HAP-1 (cell line): ENCODE data around the gene GMPPA.

Source experiments
- DNase-seq, 2 experiments: peaks; one replicate each; pipeline ENCODE4 v3.0.0-alpha.2; 2016 to 2020; ENCODE audit warnings: low spot score in 2 of 2
- H3K27me3 ChIP-seq: fragments of 250-450 bp; sonication (Bioruptor Pico); 2 replicates; pipeline ENCODE4 v1.5.1; 2020; ENCODE audit warnings: low read depth, mild to moderate bottlenecking, moderate library complexity
- H3K36me3 ChIP-seq: fragments of 250-450 bp; sonication (Bioruptor Pico); replicated peaks from 2 replicates; pipeline ENCODE4 v1.5.1; 2020; ENCODE audit warnings: mild to moderate bottlenecking
- H3K4me1 ChIP-seq: fragments of 250-450 bp; sonication (Bioruptor Pico); 2 replicates; pipeline ENCODE4 v1.5.1; 2020; ENCODE audit warnings: mild to moderate bottlenecking
- H3K4me3 ChIP-seq: fragments of 250-450 bp; sonication (Bioruptor Pico); 2 replicates; pipeline ENCODE4 v1.5.1; 2020; ENCODE audit warnings: mild to moderate bottlenecking, moderate library complexity
- H3K9me3 ChIP-seq: fragments of 250-450 bp; sonication (Bioruptor Pico); 2 replicates; pipeline ENCODE4 v1.5.1; 2020; ENCODE audit warnings: mild to moderate bottlenecking, moderate library complexity
- in situ Hi-C: fragments of 300-500 bp; cut with MboI; formaldehyde crosslinking; loops from 3 replicates; pipeline ENCODE4 v1.14.3; 2020; ENCODE audit warnings: low sequenced_read_pairs, inconsistent platforms, mixed read lengths

Gene GMPPA

GRCh38 chr2:219508971-219509779 is 10.5 kb downstream of the GMPPA start:
- in situ Hi-C loops, result no loop called here
- Histone ChIP-seq H3K4me1 (peaks cover 4% of the 10 kb centered on the region), H3K27me3 (peaks cover 30% of the 10 kb centered on the region), H3K9me3 (no peaks in the 10 kb centered on the region), H3K36me3 (peaks cover 2% of the 10 kb centered on the region; the same call in 1 of the 2 replicates), H3K4me3 (no peak overlapping the region; the same call in 1 of the 2 replicates)
- DNase-seq, result no peak

- Histone ChIP-seq H3K36me3 (no peaks in the 10 kb centered on the region; the same call in 1 of the 2 replicates), H3K27me3 (peaks cover 38% of the 10 kb centered on the region), H3K4me1 (peaks cover 4% of the 10 kb centered on the region), H3K4me3 (peak overlapping the region; percentile 25), H3K9me3 (no peaks in the 10 kb centered on the region)
- in situ Hi-C loops, result no loop called here
- peak; percentile 47 to 79 for DNase-seq
Observed at GRCh38 chr2:219509780-219510511, 11.3 kb downstream of the GMPPA start.

DNA sequence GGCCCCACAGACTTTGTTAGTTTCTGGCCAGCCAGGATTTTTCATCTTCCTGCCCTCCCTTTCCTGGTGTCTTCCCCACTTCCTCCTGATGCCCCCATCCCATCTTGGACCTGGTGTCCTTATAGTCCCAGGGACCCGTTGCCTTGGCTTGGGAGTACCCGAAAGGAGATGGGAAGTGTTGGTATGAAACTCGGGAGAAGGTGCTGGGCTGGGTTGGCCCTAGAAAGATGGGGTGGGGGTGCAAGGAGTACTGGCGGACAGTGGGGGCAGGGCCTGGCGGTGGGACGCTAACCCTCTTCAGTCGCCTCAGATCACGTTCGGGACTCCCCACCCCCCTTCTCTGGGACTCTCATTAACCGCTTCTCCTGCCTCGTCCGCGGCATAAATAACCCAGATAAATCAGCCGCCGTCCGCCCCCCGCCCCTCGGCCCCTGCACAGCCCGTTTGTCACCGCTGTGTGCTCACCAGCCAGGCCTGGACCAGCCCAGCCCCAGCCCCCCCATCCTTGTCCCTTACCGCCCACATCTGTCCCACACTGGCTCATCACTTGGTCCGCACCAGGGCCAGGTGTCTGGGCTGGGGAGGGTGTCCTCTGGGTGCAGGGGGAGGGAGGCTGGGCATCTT is 11.9 kb downstream of the GMPPA start:
- peaks cover 4% of the 10 kb centered on the region for H3K4me1 ChIP-seq
- H3K27me3 ChIP-seq, result peaks cover 45% of the 10 kb centered on the region
- in situ Hi-C loops, result no loop called here
- DNase-seq, result no peak
- no peak overlapping the region; the same call in 1 of the 2 replicates for H3K4me3 ChIP-seq
- H3K9me3 ChIP-seq, result no peaks in the 10 kb centered on the region
- H3K36me3 ChIP-seq, result no peaks in the 10 kb centered on the region; the same call in 1 of the 2 replicates

DNA sequence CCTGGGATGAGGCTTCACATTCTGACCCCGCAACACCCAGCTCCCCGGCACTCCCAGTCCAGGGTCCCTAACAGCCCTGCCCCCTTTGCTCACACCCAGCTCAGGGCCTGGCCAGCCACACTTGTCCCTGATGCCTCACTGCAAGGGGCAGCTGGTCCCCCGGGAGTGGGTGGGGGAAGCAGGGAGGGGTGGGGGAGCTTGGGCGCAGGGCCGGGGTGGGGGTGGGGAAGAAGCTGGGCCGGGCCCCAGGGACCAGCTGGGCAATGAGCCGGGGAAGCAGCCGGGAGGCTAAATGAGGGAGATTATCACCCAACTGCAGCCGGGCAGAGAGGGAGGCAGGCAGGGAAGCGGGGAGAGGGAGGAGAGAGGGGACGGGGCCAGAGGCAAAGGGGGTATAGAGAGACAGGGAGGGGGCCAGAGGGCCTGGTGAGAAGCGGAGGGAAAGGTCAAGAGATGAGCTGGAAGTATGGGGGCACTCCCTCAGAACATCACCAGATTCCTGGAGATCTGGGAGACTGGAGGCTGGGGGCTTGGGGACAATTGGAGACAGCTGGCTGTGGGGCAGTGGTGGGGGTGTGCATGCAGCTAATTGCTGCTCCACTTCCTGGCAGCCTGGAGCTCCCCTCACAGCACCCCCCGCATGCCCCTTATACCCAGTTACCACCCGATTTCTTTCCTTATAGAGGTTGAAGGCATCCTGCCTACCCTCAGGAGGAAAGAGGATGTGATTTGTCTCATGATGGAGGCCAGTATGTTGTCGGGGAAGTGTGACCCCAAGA is 13.0 kb downstream of the GMPPA start:
- Histone ChIP-seq H3K4me3 (no peak overlapping the region), H3K36me3 (no peaks in the 10 kb centered on the region), H3K9me3 (no peaks in the 10 kb centered on the region), H3K27me3 (peaks cover 56% of the 10 kb centered on the region), H3K4me1 (peaks cover 4% of the 10 kb centered on the region)
- DNase-seq, result no peak
- in situ Hi-C loops, result no loop called here

- H3K4me3 ChIP-seq, result no peak overlapping the region
- no peaks in the 10 kb centered on the region for H3K9me3 ChIP-seq
- H3K36me3 ChIP-seq, result no peaks in the 10 kb centered on the region
- in situ Hi-C loops, result no loop called here
- no peak for DNase-seq
- H3K4me1 ChIP-seq, result peaks cover 4% of the 10 kb centered on the region
- H3K27me3 ChIP-seq, result peaks cover 62% of the 10 kb centered on the region
Observed at GRCh38 chr2:219512524-219513216, 14.0 kb downstream of the GMPPA start.

DNA sequence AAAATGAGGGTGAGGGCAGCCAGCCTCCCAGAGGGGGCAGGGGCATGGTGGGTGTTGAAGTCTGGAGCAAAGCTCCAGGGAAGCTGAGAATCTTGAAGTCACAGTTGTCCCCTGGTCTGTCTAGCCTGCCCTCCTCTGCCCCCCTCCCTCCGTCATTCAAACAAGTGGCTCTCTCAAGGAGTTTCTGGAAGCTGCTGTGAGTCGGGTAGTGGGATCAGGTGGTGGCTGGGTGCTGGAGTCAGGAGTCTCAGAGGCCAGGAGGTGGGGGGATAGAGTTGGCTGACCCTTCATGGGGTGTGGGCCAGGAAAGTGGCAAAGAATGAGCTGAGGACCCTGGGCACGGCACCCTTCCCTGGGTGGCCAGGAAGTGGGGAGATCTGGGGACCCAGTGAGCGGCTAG is 15.1 kb downstream of the GMPPA start:
- Histone ChIP-seq H3K36me3 (no peaks in the 10 kb centered on the region), H3K4me1 (peaks cover 4% of the 10 kb centered on the region), H3K4me3 (no peak overlapping the region), H3K27me3 (peaks cover 66% of the 10 kb centered on the region), H3K9me3 (no peaks in the 10 kb centered on the region)
- DNase-seq, result no peak
- in situ Hi-C loops, result no loop called here

DNA sequence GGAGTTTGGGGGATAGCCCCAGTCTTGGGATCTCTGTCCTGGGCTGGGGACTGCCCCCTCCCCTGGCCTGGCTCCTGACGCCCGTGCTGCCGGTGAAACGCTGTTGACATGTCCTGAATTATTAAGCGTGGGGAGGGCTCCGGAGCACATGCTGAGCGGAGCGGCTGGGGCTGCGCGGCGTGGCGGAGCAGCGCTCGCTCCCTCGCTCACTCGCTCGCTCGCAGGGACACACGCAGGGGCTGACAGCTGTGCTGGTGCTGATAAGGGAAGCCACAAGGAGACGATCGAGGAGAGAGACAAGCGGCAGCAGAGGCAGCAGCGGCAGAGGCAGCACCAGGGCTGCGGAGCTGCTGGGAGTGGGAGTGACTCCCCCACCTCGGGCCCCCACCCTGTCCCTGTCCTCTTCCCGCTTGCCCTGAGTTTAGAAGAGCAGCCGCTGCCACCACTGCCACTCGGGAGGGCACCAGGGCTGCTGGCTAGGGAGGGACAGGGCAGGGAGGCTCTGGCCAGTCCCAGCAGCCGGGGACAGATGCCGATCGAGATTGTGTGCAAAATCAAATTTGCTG is 15.6 kb downstream of the GMPPA start, which contains the start of gene ASIC4:
Gene ASIC4, plus strand, starts transcription at position 287 of the 566 bp plus-strand sequence. Its CDS starts 243 bp downstream, at position 530.
- no peaks in the 10 kb centered on the region for H3K9me3 ChIP-seq
- H3K27me3 ChIP-seq, result peaks cover 67% of the 10 kb centered on the region
- in situ Hi-C loops, result no loop called here
- no peaks in the 10 kb centered on the region for H3K36me3 ChIP-seq
- DNase-seq, result no peak
- no peak within 1 kb of the TSS for H3K4me3 ChIP-seq
- peaks cover 4% of the 10 kb centered on the region for H3K4me1 ChIP-seq

GRCh38 chr2:219514836-219515235 is 16.1 kb downstream of the GMPPA start:
- no peak for DNase-seq
- no peaks in the 10 kb centered on the region for H3K9me3 ChIP-seq
- no peak overlapping the region for H3K4me3 ChIP-seq
- H3K4me1 ChIP-seq, result peaks cover 2% of the 10 kb centered on the region
- in situ Hi-C loops, result no loop called here
- H3K27me3 ChIP-seq, result peaks cover 68% of the 10 kb centered on the region
- H3K36me3 ChIP-seq, result no peaks in the 10 kb centered on the region

- DNase-seq, result no peak
- in situ Hi-C loops, result no loop called here
- no peak overlapping the region for H3K4me3 ChIP-seq
- H3K36me3 ChIP-seq, result no peaks in the 10 kb centered on the region
- no peaks in the 10 kb centered on the region for H3K9me3 ChIP-seq
- H3K27me3 ChIP-seq, result peaks cover 65% of the 10 kb centered on the region
- no peaks in the 10 kb centered on the region; the same call in 1 of the 2 replicates for H3K4me1 ChIP-seq
Observed at GRCh38 chr2:219515874-219516629, 17.4 kb downstream of the GMPPA start.

DNA sequence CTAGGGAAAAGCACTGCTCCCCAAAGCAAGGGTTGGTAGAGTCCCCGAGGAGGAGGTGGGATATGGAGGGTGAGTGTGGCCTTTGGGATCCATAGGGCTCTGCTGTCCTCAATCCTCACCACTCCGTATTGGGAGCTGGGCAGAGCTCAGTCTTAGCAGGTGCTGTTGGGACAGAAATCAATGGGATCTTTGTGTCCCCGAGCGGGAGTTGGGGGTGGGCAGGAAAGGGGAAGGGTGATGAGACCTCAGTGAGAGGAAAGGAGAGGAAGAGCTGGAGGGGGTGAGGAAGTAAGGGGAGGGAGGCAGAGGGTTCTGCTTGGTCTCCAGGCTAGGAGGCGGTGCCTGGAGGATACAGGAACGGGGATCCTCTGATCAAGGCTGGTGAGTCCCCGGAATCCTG is 18.2 kb downstream of the GMPPA start:
- Histone ChIP-seq H3K4me1 (peaks cover 2% of the 10 kb centered on the region), H3K4me3 (no peak overlapping the region), H3K36me3 (no peaks in the 10 kb centered on the region), H3K9me3 (no peaks in the 10 kb centered on the region), H3K27me3 (peaks cover 61% of the 10 kb centered on the region)
- DNase-seq, result no peak
- in situ Hi-C loops, result no loop called here

GRCh38 chr2:219517954-219518778 is 19.5 kb downstream of the GMPPA start:
- Histone ChIP-seq H3K27me3 (peaks cover 48% of the 10 kb centered on the region), H3K36me3 (no peaks in the 10 kb centered on the region), H3K4me1 (peaks cover 7% of the 10 kb centered on the region), H3K9me3 (no peaks in the 10 kb centered on the region), H3K4me3 (no peak overlapping the region)
- DNase-seq, result no peak
- in situ Hi-C loops, result no loop called here
